Measurements from ENCODE around the gene OR2M7. TPM values are rescaled to one million over a fixed set of nuclear protein-coding genes. Genes with fewer than 3 reads are reported as not detected.
"Not testable (repeated sequence)": the region's sequence is repeated elsewhere in the genome, so short reads cannot be mapped to it uniquely, and the experiment has no call there.

OR2M7 gene
- total RNA-seq, 1 donor from 2014 or later, result not detected

DNA sequence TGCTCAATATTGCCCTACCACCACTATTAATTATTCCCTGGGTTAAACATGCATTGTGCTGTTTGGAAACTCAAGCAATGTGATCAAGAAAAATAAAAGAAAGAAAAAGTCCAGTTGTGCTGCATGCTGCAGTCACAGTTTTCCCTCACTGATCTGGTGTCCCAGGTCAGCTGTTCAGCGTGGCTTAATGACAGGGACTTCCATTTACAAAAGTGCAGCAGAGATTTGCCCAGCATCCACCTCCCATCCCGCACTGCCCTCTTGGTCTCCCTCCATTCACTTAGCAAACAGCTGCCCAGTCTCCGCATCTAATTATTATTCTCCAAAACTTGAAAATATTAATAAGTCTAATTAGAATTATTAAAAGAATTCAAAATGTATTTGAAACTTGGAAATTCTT, 35.0 kb upstream of the OR2M7 start:
- TF ChIP-seq, protein P1, sequence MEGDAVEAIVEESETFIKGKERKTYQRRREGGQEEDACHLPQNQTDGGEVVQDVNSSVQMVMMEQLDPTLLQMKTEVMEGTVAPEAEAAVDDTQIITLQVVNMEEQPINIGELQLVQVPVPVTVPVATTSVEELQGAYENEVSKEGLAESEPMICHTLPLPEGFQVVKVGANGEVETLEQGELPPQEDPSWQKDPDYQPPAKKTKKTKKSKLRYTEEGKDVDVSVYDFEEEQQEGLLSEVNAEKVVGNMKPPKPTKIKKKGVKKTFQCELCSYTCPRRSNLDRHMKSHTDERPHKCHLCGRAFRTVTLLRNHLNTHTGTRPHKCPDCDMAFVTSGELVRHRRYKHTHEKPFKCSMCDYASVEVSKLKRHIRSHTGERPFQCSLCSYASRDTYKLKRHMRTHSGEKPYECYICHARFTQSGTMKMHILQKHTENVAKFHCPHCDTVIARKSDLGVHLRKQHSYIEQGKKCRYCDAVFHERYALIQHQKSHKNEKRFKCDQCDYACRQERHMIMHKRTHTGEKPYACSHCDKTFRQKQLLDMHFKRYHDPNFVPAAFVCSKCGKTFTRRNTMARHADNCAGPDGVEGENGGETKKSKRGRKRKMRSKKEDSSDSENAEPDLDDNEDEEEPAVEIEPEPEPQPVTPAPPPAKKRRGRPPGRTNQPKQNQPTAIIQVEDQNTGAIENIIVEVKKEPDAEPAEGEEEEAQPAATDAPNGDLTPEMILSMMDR (IDR thresholded peaks at IDR 0.05; ENCODE audit: borderline replicate concordance), result no peak
- Histone ChIP-seq H3K4me3 (no peak overlapping the region), H3K36me3 (no peaks in the 10 kb centered on the region), H3K27ac (replicated peaks) (no peak overlapping the region), H3K4me1 (no peaks in the 10 kb centered on the region), H3K9me3 (replicated peaks) (peaks cover 1% of the 10 kb centered on the region), H3K27me3 (ENCODE audit: low read depth) (no peaks in the 10 kb centered on the region)
- intact Hi-C loops (cut with micrococcal nuclease), result no loop called here
- DNase-seq, result no peak

DNA sequence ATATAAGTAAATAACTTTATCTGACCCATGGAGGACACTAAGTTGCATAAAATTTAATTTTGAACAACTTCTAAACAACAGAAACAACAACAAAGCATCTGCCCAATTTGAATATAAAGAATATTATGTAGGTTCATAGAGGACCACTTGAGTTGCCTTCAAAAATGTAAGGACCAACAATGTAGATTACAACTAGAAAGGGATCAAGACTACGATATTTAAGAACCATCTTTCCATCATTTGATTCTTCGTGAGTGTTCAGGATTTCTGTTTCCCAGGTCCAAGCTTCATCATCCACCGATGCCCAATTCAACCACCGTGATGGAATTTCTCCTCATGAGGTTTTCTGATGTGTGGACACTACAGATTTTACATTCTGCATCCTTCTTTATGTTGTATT, 24.1 kb upstream of the OR2M7 start, which contains the start of gene OR14C36:
Gene OR14C36, plus strand, starts transcription at position 301 of the 400 bp plus-strand sequence. Its CDS starts 0 bp downstream, at position 301.
- Histone ChIP-seq H3K4me3 (no peak within 1 kb of the TSS), H3K4me1 (no peaks in the 10 kb centered on the region), H3K9me3 (replicated peaks) (no peaks in the 10 kb centered on the region), H3K36me3 (no peaks in the 10 kb centered on the region), H3K27ac (replicated peaks) (no peak within 1 kb of the TSS), H3K27me3 (ENCODE audit: low read depth) (no peaks in the 10 kb centered on the region)
- intact Hi-C loops (cut with micrococcal nuclease), result no loop called here
- TF ChIP-seq, protein P1 (IDR thresholded peaks at IDR 0.05; ENCODE audit: borderline replicate concordance), result no peak
- DNase-seq, result no peak

DNA sequence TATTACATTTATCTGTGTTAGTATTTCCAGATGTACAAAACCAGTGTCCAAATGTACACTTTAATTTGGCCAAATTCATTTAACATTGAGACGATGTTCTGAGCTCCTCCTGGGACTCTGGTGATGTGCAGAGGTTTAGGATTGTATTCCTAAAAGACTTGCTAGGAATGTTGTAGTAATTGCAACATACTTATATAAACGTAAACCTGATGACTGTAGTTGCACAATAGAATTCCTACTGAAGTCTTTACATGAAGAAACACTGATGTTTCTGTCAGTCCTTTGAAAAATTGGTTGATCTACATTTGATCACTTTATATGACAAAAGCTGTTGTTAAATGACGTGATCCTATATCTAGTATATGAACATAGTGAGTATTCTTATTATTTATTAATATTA, 19.1 kb upstream of the OR2M7 start:
- no peaks in the 10 kb centered on the region for H3K27me3 ChIP-seq (ENCODE audit: low read depth)
- DNase-seq, result no peak
- H3K27ac ChIP-seq (replicated peaks), result no peak overlapping the region
- no peaks in the 10 kb centered on the region for H3K9me3 ChIP-seq (replicated peaks)
- intact Hi-C loops (cut with micrococcal nuclease), result no loop called here
- no peaks in the 10 kb centered on the region for H3K36me3 ChIP-seq
- TF ChIP-seq, protein P1 (IDR thresholded peaks at IDR 0.05; ENCODE audit: borderline replicate concordance), result no peak
- H3K4me3 ChIP-seq, result no peak overlapping the region
- no peaks in the 10 kb centered on the region for H3K4me1 ChIP-seq

DNA sequence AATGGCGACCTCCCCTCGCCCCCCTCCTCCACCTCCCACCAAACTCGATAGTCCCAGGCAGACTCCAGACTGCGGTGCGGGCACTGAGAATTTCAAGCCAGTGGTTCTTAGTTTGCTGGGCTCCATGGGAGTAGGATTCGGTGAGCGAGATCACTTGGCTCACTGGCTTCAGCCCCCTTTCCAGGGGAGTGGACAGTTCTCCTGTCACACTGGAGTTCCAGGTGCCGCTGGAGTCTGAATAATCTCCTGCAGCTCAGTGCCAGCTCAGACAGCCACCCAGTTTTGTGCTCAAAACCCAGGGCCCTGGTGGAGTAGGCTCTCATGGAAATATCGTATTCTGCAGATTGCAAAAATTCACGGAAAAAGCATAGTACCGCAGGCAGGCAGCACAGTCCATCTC, 7.6 kb downstream of the OR2M7 start:
- H3K27ac ChIP-seq (replicated peaks), result no peak overlapping the region
- intact Hi-C loops (cut with micrococcal nuclease), result no loop called here
- H3K27me3 ChIP-seq (ENCODE audit: low read depth), result no peaks in the 10 kb centered on the region
- TF ChIP-seq, protein P1 (IDR thresholded peaks at IDR 0.05; ENCODE audit: borderline replicate concordance), result no peak
- H3K4me1 ChIP-seq, result no peaks in the 10 kb centered on the region
- no peaks in the 10 kb centered on the region for H3K36me3 ChIP-seq
- no peak overlapping the region for H3K4me3 ChIP-seq
- H3K9me3 ChIP-seq (replicated peaks), result peaks cover 37% of the 10 kb centered on the region
- no peak for DNase-seq

DNA sequence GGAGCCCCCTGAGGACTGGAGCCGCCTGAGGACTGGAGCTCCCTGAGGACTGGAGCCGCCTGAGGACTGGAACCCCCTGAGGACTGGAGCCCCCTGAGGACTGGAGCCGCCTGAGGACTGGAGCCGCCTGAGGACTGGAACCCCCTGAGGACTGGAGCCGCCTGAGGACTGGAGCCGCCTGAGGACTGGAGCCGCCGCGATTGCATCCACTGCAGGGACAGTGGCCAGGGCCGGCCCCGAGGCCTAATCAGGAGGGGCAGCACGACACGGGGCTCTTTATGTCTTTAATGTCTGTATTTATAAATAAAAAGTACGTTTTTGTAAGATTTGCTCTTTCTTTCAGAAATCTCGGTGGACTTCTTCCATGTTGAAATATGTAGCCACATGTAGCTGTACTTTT, 17.6 kb downstream of the OR2M7 start:
- H3K36me3 ChIP-seq; H3K4me1 ChIP-seq; DNase-seq; H3K9me3 ChIP-seq (replicated peaks); intact Hi-C loops (cut with micrococcal nuclease); H3K27me3 ChIP-seq (ENCODE audit: low read depth); H3K27ac ChIP-seq (replicated peaks); H3K4me3 ChIP-seq: not testable (repeated sequence)

DNA sequence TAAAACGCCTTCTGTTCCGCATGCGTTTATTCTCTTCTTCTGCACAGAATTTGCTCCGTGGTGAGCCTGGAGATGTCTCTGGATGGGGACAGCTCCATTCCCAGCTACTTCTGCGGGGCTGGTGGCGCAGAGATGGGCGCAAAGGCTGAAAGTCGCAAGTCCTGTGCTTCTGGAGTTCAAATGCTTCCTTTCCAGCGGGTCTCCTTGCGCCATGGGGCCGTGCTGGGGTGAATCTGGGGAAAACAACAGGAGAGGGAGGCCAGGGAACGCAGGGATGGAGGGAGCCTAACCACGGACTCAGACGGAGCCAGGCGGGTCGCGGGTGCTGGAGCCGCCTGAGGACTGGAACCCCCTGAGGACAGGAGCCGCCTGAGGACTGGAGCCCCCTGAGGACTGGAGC, 18.3 kb downstream of the OR2M7 start:
- H3K9me3 ChIP-seq (replicated peaks), result no peaks in the 10 kb centered on the region
- intact Hi-C loops (cut with micrococcal nuclease), result no loop called here
- no peaks in the 10 kb centered on the region for H3K27me3 ChIP-seq (ENCODE audit: low read depth)
- no peak for DNase-seq
- H3K4me1 ChIP-seq, result no peaks in the 10 kb centered on the region
- no peak overlapping the region for H3K4me3 ChIP-seq
- H3K27ac ChIP-seq (replicated peaks), result no peak overlapping the region
- H3K36me3 ChIP-seq, result no peaks in the 10 kb centered on the region
- TF ChIP-seq, protein P1 (IDR thresholded peaks at IDR 0.05; ENCODE audit: borderline replicate concordance), result no peak

DNA sequence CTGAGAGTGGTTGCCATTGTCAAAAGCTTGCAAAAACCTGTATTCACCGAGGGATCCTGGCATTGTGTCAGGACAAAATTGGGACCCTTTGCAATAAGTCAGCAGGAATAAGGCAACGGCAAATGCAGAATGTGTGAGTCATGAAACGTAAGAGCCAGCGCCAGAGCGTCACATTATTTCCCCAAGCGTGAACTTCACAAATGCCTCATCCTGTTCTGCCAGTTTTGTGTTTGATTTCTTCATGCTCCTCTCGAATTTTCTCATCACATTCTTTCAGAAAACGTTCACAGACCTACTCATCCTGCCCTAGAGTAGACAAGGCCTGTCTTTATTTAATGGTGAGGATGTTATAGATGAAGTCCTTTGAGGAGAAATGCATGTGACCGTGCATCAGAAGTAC, 18.7 kb downstream of the OR2M7 start:
- intact Hi-C loops (cut with micrococcal nuclease); H3K9me3 ChIP-seq (replicated peaks); H3K27me3 ChIP-seq (ENCODE audit: low read depth); H3K36me3 ChIP-seq; H3K27ac ChIP-seq (replicated peaks); H3K4me1 ChIP-seq; DNase-seq; H3K4me3 ChIP-seq: not testable (repeated sequence)

Data from left ventricle myocardium inferior (tissue), 1 donor.